SJCRH30 (cell line): ENCODE results near the gene TFF3. TPM values are rescaled to one million over a fixed set of nuclear protein-coding genes. Genes with fewer than 3 reads are reported as not detected.
A peak's percentile ranks its signal among the peaks of the same experiment; 100 is the strongest.

Experiments
- DNase-seq, 2 experiments: peaks; one replicate each; pipeline ENCODE4 v3.0.0-alpha.2; 2015 to 2020
- H3K27ac ChIP-seq: fragments of 250-450 bp; sonication (Bioruptor Pico); 2 replicates; pipeline ENCODE4 v1.5.1; 2020; ENCODE audit warnings: mild to moderate bottlenecking, moderate library complexity
- H3K27me3 ChIP-seq: fragments of 250-450 bp; sonication (Bioruptor Pico); 2 replicates; pipeline ENCODE4 v1.5.1; 2020; ENCODE audit warnings: mild to moderate bottlenecking, moderate library complexity
- H3K36me3 ChIP-seq: fragments of 250-450 bp; sonication (Bioruptor Pico); 2 replicates; pipeline ENCODE4 v1.5.1; 2020; ENCODE audit warnings: mild to moderate bottlenecking, moderate library complexity
- H3K4me1 ChIP-seq: fragments of 250-450 bp; sonication (Bioruptor Pico); 2 replicates; pipeline ENCODE4 v1.5.1; 2020; ENCODE audit warnings: mild to moderate bottlenecking, moderate library complexity
- H3K4me3 ChIP-seq: fragments of 250-450 bp; sonication (Bioruptor Pico); 2 replicates; pipeline ENCODE4 v1.5.1; 2020; ENCODE audit warnings: mild to moderate bottlenecking, moderate library complexity
- H3K9me3 ChIP-seq: fragments of 250-450 bp; sonication (Bioruptor Pico); replicated peaks from 2 replicates; pipeline ENCODE4 v1.5.1; 2020; ENCODE audit warnings: mild to moderate bottlenecking, moderate library complexity
- total RNA-seq: library from RNA; depleted of rRNA; stranded (reverse); fragments of >200 nt; shearing (Covaris generic); gene quantifications from 2 replicates; pipeline ENCODE4 v1.2.3, GENCODE V29; 2014

The TFF3 gene
- total RNA-seq, 1 experiment from 2014 or later, result 48.5 TPM

DNA sequence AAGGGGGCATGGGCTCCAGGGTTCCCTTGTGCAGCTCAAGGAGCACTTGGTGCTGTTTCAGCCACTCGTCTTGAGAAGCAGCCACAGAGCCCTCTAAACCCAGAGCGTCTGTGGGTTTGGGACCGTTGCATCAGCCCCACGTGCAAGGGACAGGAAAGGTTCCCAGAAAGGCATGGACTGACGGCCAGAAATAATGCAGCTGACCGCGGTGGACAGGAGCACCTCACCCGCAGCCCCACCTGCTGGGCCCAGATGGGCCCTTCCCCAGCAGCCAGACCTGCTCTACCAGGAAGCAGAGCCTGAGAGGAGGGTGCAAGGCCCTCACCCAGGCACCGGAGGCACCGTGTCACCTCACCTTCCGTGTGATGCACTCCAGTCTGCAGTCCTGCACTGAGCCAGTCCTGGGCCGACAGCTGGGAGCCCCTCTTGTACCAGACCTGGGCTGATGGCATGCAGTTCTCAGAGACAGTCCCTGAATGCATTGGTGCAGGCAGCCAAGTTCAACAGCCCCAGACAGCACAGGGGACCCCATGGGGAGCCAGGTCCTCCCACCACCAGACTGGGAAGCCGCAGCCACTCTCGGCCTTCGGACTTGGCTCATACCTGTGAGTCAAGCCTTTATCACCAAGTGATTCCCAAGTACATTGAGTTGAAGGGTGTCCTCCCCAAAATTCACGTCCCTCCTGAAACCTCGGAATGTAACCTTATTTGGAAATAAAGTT is 4.8 kb upstream of the TFF3 start:
- Histone ChIP-seq H3K27ac (no peak overlapping the region), H3K4me1 (peaks cover 9% of the 10 kb centered on the region), H3K4me3 (no peak overlapping the region), H3K27me3 (no peaks in the 10 kb centered on the region; the same call in 1 of the 2 replicates), H3K36me3 (no peaks in the 10 kb centered on the region), H3K9me3 (no peaks in the 10 kb centered on the region)
- DNase-seq, result no peak

- Histone ChIP-seq H3K9me3 (no peaks in the 10 kb centered on the region), H3K27ac (no peak overlapping the region), H3K4me3 (no peak overlapping the region), H3K36me3 (no peaks in the 10 kb centered on the region), H3K27me3 (no peaks in the 10 kb centered on the region; the same call in 1 of the 2 replicates), H3K4me1 (peaks cover 16% of the 10 kb centered on the region)
- DNase-seq, result peak; percentile 23 to 34
These were observed 4.2 kb upstream of the TFF3 start for GRCh38 chr21:42319376-42319775.

- H3K27me3 ChIP-seq, result no peaks in the 10 kb centered on the region
- H3K27ac ChIP-seq, result no peak overlapping the region
- H3K36me3 ChIP-seq, result no peaks in the 10 kb centered on the region
- peaks cover 25% of the 10 kb centered on the region for H3K4me1 ChIP-seq
- no peak overlapping the region for H3K4me3 ChIP-seq
- no peaks in the 10 kb centered on the region for H3K9me3 ChIP-seq
- DNase-seq, result no peak
These were observed 2.9 kb upstream of the TFF3 start for GRCh38 chr21:42317826-42318746.

DNA sequence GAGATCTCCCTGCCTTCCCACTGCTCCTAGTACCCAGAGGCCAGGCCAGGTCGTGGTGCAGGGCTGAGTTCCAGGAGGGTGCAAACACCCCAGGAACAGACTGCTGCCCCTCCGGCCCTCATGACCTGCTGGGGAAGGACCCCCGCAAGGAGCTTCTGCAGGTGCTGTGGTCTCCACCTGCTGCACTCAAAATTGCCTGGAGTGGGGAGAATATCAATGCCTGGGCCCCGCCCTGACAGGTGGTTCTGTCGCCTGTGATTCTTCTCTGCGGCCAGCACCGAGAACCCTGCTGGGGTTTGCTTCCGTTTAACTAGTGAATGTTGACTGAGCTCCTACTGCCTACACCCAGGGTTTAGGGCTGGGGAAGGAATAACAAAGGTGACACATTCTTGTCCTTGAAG is 2.1 kb upstream of the TFF3 start:
- no peak overlapping the region for H3K27ac ChIP-seq
- no peak for DNase-seq
- no peak overlapping the region for H3K4me3 ChIP-seq
- H3K4me1 ChIP-seq, result peaks cover 31% of the 10 kb centered on the region
- H3K36me3 ChIP-seq, result no peaks in the 10 kb centered on the region
- no peaks in the 10 kb centered on the region for H3K27me3 ChIP-seq
- no peaks in the 10 kb centered on the region for H3K9me3 ChIP-seq

GRCh38 chr21:42316891-42317290 is 1.7 kb upstream of the TFF3 start:
- Histone ChIP-seq H3K9me3 (no peaks in the 10 kb centered on the region), H3K27ac (no peak overlapping the region), H3K4me3 (no peak overlapping the region), H3K36me3 (no peaks in the 10 kb centered on the region), H3K27me3 (no peaks in the 10 kb centered on the region), H3K4me1 (peaks cover 31% of the 10 kb centered on the region)
- no peak for DNase-seq

DNA sequence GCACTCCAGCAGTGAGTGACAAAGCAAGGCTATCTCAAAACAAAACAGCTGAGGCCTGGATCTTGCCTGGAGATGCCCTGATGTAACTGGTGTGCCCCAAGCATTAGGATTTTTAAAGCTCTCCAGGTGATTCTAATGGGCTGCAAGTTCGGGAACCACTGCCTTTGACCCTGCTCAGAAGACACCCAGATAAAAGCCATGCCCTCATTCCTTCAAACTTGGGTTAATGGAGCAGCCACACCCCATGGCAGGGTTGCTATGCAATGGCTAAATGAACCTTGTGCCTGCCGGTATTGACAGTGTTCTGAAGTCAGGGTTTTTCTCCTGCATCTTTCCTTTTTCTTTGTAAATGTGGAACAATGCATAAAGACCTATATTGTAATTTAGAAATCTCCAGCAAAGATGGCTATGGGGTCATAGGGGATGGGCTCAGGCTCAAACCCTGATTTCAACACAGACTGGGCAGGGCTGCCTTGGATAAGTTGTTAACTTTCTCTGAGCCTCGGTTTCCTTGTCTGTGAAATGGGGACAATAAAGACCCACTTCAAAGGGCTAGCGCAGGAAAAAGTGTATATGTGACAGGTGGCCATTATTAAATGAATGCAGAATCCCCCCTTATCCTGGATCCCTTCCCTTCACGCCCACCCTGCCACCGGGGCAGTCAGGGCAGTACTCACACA is 453 bp downstream of the TFF3 start:
- Histone ChIP-seq H3K36me3 (no peaks in the 10 kb centered on the region), H3K9me3 (no peaks in the 10 kb centered on the region), H3K4me1 (peaks cover 33% of the 10 kb centered on the region), H3K27me3 (no peaks in the 10 kb centered on the region), H3K4me3 (peak overlapping the region; percentile 46), H3K27ac (peak overlapping the region; percentile 91)
- DNase-seq, result peak in 1 of 2 experiments; percentile 31

DNA sequence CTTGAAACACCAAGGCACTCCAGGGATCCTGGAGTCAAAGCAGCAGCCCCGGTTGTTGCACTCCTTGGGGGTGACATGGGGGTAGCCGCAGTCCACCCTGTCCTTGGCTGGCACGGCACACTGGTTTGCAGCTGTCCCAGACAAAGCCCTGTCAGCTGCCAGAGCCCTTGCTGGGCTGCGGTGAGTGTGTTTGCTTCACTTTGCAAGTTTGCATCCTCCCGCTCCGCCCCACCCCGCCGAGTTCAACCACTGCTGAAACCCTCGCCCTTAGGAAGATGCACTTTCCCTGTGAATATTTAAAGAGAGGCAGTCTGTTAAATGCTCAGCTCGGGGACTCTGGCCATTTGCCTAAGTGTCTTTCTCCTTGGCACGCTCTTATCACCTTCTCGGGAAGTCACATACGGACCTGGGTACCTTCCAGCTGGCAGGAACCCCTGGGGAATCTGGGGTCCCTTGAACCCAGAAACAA is 1.7 kb downstream of the TFF3 start:
- peaks cover 42% of the 10 kb centered on the region for H3K4me1 ChIP-seq
- no peaks in the 10 kb centered on the region for H3K36me3 ChIP-seq
- no peaks in the 10 kb centered on the region for H3K9me3 ChIP-seq
- peak overlapping the region; percentile 46 for H3K4me3 ChIP-seq
- peak; percentile 97 for DNase-seq
- H3K27ac ChIP-seq, result peak overlapping the region; percentile 91
- no peaks in the 10 kb centered on the region for H3K27me3 ChIP-seq

- Histone ChIP-seq H3K27me3 (no peaks in the 10 kb centered on the region), H3K36me3 (no peaks in the 10 kb centered on the region), H3K27ac (peak overlapping the region; percentile 91), H3K4me1 (peaks cover 42% of the 10 kb centered on the region), H3K4me3 (no peak overlapping the region), H3K9me3 (no peaks in the 10 kb centered on the region)
- DNase-seq, result no peak
These were observed 2.5 kb downstream of the TFF3 start for GRCh38 chr21:42312626-42313104.

- Histone ChIP-seq H3K9me3 (no peaks in the 10 kb centered on the region), H3K27me3 (no peaks in the 10 kb centered on the region), H3K27ac (no peak overlapping the region), H3K4me3 (no peak overlapping the region), H3K36me3 (no peaks in the 10 kb centered on the region), H3K4me1 (peaks cover 46% of the 10 kb centered on the region)
- DNase-seq, result no peak
These were observed 3.2 kb downstream of the TFF3 start for GRCh38 chr21:42311816-42312625.

GRCh38 chr21:42311160-42311559 is 4.0 kb downstream of the TFF3 start:
- Histone ChIP-seq H3K4me3 (no peak overlapping the region), H3K9me3 (no peaks in the 10 kb centered on the region), H3K4me1 (peaks cover 43% of the 10 kb centered on the region), H3K27ac (no peak overlapping the region), H3K36me3 (no peaks in the 10 kb centered on the region), H3K27me3 (no peaks in the 10 kb centered on the region)
- DNase-seq, result no peak

DNA sequence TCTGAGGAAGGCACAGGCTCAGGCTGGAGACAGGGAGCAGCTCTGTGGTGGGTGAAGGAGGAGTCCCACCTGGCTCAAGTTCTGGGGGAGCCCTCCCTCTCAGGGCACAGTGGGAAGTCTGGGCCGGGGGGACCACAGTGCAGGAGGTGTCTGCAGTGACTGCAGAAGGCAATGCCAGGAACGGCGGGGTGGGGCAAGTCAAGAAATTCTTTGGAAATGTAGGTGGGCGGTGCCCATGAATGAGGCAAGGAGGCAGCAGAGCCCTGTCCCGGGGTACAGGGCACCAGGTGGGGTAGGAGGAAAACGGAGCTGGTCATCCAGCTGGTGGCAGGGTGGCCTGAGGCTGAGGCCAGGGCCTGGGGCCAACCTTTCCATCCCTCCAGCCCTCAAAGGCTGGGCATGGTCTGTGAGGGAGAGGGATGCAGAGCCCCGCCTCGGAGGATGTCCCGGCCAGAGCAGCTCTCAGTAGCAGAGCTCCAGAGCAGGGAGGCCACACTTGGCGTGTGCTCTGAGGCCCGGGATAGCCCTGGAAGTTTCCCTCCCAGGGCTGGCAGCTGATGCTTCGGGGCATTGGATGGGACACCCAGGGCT is 4.7 kb downstream of the TFF3 start:
- no peaks in the 10 kb centered on the region for H3K27me3 ChIP-seq
- no peak for DNase-seq

GRCh38 chr21:42309753-42310213 is 5.4 kb downstream of the TFF3 start:
- peaks cover 38% of the 10 kb centered on the region for H3K4me1 ChIP-seq
- peak; percentile 65 to 84 for DNase-seq
- H3K36me3 ChIP-seq, result no peaks in the 10 kb centered on the region
- no peaks in the 10 kb centered on the region for H3K9me3 ChIP-seq
- H3K27ac ChIP-seq, result no peak overlapping the region
- H3K27me3 ChIP-seq, result no peaks in the 10 kb centered on the region
- H3K4me3 ChIP-seq, result no peak overlapping the region

More for the DNA sequence above, 4.7 kb downstream of the TFF3 start:
- Histone ChIP-seq H3K9me3 (no peaks in the 10 kb centered on the region), H3K36me3 (no peaks in the 10 kb centered on the region), H3K4me3 (no peak overlapping the region), H3K27ac (no peak overlapping the region), H3K4me1 (peaks cover 42% of the 10 kb centered on the region)

- Histone ChIP-seq H3K27me3 (no peaks in the 10 kb centered on the region), H3K9me3 (no peaks in the 10 kb centered on the region), H3K4me1 (peaks cover 32% of the 10 kb centered on the region), H3K4me3 (no peak overlapping the region), H3K27ac (no peak overlapping the region), H3K36me3 (no peaks in the 10 kb centered on the region)
- DNase-seq, result no peak
These were observed 6.1 kb downstream of the TFF3 start for GRCh38 chr21:42308914-42309752.
